GM18873 (cell line): ENCODE results near the gene NRN1L.
"Not testable (repeated sequence)": the region's sequence is repeated elsewhere in the genome, so short reads cannot be mapped to it uniquely, and the experiment has no call there.

Experiments used
- ATAC-seq: cut with Tn5 transposase; IDR thresholded peaks from one replicate; pipeline ENCODE4 v1.9.1; 2021; ENCODE audit warnings: mild to moderate bottlenecking, moderate library complexity, moderate number of reproducible peaks; ENCODE audit not compliant: unreplicated experiment, low FRiP score

Gene NRN1L

GRCh38 chr16:67915496-67915769 lies 30.7 kb downstream of the NRN1L start:
- not testable (repeated sequence) for ATAC-seq

- no peak for ATAC-seq
These were observed 31.4 kb downstream of the NRN1L start for GRCh38 chr16:67915831-67916723.

GRCh38 chr16:67917140-67917851 lies 32.6 kb downstream of the NRN1L start:
- ATAC-seq = no peak

GRCh38 chr16:67917852-67918236 lies 33.2 kb downstream of the NRN1L start:
- ATAC-seq = no peak

GRCh38 chr16:67919622-67920221 lies 35.0 kb downstream of the NRN1L start:
- ATAC-seq = no peak

GRCh38 chr16:67922221-67922620 lies 37.5 kb downstream of the NRN1L start:
- no peak for ATAC-seq

GRCh38 chr16:67922740-67923139 lies 38.1 kb downstream of the NRN1L start:
- no peak for ATAC-seq

- ATAC-seq = no peak
These were observed 38.9 kb downstream of the NRN1L start for GRCh38 chr16:67923414-67924116.

GRCh38 chr16:67924140-67924906 lies 39.6 kb downstream of the NRN1L start:
- ATAC-seq = no peak

- no peak for ATAC-seq
These were observed 41.6 kb downstream of the NRN1L start for GRCh38 chr16:67926181-67926750.

GRCh38 chr16:67927131-67927941 lies 42.7 kb downstream of the NRN1L start:
- ATAC-seq = no peak

- no peak for ATAC-seq
These were observed 43.5 kb downstream of the NRN1L start for GRCh38 chr16:67928147-67928546.

- no peak for ATAC-seq
These were observed 44.1 kb downstream of the NRN1L start for GRCh38 chr16:67928561-67929364.

- ATAC-seq = no peak
These were observed 45.5 kb downstream of the NRN1L start for GRCh38 chr16:67930191-67930590.

GRCh38 chr16:67930678-67931211 lies 46.1 kb downstream of the NRN1L start:
- no peak for ATAC-seq

GRCh38 chr16:67931712-67932461 lies 47.2 kb downstream of the NRN1L start, which contains the start of gene CTRL:
CTRL (minus strand) TSS chr16:67931862; CDS start chr16:67931852, 10 bp downstream.
- no peak for ATAC-seq

- no peak for ATAC-seq
These were observed 47.8 kb downstream of the NRN1L start for GRCh38 chr16:67932462-67932840.
